HG02588 (cell line): Measurements from ENCODE around the gene RFNG.

Experiments used
- ATAC-seq: cut with Tn5 transposase; IDR thresholded peaks from one replicate; pipeline ENCODE4 v1.9.1; 2021; ENCODE audit warnings: mild to moderate bottlenecking, moderate library complexity; ENCODE audit not compliant: unreplicated experiment

Gene RFNG

DNA sequence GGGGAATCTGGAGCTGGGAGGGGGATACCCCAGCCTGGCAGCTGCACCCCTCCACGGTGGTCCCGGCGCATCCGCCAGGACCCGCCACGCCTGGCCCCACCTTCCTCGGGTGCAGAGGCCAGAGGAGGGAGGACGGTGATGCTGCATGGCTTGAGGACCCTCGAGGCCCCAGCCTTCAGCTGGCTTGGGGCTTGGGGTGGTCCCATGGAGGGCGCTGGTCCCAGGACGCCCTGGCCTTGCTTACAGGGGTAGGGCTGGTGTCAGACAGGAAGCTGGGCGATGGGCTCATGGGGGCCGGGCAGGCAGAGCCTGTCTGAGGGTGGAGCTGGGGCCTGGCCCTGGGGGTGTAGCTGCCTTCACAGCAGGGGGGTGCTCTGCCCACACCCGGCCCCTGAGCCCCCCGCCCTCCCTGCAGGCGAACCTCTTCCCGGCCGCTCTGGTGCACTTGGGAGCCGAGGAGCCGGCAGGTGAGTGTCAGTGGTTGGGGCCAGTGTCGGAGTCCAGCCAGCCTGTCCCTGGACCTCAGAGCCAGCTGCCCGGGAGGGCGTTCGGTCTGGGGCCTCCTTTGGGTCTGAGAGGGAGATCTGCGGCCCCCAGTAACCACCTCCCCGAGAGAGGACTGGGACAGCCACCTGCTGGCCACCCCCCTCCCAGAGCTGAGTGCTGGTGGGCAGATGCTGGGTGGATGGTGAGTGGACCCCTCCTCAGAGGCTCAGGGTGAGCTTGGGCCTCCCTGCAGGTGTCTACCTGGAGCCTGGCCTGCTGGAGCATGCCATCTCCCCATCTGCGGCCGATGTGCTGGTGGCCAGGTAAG lies 35.3 kb downstream of the RFNG start:
- ATAC-seq, result no peak

DNA sequence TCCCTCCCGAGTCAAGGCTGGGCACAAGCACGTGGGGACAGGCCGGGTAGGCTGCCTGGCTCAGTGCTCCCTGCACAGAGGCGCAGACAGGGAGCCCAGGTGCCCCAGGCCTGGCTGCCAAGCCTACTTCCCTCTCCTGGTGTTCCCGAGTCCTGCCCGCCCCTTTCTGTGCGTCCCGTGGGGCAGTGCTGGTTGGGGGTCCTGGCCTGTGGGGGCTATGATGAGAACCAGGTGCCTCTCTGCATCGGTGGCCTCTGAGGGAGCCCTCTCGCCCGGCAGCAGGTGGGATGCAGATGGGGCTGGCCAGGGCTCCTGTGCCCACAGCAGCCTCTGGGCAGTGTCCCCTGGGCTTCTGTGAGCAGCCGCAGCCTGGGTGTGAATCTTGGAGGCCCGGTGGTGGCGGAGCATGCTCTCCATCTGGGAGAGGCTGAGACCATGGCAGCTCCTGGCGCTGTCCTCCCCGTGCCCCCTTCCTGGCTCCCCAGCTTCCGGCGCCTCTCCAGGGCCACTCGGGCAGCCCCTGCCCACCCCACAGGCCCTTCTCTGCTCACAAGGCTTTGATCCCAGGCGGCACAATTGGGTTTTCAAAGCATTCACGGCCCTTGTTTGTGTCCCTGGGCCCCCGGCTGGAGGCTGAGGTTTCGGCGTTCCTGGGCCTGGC lies 36.2 kb downstream of the RFNG start:
- ATAC-seq, result no peak

DNA sequence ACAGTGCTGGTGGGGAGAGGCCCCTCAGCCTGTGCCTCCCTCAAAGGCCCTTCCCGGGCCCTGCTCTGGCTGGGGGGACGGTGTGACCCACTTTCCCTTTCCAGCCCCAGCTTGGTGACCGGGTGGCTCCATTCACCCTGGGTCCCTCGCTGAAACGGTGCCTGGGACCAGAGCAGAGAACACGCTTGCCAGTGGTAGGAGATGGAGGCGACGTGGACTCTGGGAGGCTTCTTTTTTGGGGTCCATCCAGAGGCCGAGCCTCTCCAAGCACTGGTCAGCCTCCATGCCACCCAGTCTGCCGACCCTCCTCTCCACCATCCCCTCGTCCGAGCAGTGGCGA lies 36.7 kb downstream of the RFNG start:
- no peak for ATAC-seq

DNA sequence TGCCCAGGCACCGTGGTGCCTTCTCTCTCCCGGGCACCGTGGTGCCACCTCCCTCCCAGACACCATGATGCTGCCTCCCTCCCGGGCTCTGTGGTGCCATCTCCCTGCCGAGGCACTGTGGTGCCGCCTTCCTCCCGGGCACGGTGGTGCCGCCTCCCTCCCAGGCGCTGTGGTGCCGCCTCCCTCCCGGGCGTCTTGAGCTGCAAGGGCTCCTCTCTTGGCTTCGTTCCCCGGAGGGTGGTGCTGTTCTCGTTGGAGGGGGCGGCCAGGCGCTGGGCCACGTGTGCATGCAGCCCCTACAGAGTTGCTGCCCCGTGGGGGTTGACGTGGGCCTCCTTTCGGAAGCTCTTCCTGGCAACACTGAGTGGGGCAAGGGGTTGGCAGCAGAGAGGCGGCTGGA lies 37.2 kb downstream of the RFNG start:
- ATAC-seq, result no peak

DNA sequence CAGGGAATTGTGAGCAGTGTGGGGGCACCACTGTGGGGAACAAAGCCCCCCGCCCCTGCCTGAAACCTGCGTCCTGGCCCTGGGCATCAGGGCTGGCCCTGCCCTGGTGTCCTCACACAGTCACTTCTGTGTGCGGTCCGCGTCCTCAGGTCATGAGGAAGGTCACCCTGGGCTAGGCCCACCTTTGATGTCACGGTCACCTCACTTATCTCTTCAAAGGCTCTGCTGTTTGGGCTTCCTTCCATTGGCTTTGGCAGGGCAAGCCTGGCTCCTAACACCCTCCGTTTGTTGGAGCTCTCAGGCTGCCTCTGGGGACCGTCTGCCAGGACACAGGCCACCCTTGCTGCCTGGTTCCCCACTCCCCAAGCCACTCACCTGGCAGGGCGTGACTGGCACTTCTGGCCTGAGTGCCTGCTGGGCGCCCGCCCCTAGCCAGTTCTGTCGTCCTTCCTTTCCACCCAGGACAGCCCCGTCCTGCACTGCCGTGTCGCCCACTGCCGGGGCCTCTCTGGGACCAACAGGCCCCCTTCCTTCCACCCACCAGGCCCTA lies 37.8 kb downstream of the RFNG start:
- no peak for ATAC-seq

DNA sequence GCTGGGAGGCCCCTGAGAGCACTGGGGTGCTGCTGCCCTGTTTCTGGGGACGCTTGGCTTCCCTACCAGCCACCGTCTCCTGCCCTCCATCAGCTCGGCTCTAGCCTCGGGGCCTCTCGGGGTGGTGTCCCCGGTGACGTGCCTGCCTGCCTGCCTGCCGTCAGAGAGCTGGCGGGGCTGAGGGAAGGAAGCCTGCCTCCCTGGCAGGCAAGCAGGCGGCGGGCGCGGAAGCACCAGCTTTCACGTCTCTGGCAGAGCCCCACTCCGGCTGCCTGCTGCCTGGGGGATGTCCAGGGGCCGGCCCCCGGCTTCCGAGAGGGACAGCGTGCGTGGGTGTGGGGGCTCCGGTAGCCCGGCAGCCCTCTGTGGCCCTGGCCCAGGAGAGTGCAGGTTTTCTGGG lies 38.3 kb downstream of the RFNG start:
- ATAC-seq, result no peak

DNA sequence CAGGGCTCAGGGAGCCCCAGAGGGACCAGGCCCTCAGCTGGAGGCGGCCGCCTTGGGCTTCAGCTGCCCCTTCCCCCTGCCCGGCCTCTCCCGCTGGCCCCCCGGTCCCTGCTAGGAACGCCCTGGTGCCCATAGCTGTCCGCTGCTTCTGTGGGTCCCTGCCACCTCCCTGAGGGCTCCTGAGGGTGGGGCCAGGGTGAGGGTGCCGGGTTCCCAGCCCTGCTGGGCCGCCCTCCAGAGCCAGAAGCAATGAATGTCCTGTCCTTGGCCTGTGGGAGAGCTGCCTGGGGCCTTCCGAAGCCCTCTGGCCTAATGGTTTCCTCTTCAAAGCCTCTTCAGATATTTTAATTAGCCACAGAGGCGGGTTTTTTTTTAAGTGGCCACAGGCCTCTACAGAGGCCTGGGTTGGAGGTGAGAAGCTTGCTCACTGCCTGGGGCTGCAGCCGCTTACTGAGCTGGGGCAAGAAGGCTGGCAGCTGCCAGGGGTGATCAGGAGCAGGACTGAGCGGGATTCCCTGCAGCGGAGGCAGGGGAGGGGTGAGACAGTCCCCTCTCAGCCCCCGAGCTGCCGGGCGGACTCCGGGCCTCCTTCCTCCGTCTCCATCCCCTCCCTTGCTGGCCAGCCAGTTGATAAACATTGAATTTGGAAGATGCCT lies 38.8 kb downstream of the RFNG start:
- no peak for ATAC-seq

DNA sequence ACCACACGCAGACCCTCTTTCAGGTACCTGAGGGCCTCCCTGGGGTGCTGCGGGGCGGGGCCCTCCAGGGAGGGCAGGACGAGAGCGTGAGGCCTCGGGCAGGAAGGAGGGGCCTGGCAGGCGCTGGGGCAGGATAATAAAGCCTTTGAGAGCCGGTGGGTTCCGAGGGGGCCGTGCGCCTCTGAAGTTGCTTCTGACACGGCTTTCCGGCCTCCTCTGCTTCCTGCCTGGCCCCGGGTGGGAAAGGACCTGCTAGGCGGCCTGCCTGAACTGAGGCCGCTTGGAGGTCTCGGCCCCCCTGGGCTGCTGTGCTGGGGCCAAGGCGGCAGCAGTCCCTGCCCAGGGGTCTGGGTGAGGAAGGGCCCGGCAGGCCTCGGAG lies 39.4 kb downstream of the RFNG start:
- no peak for ATAC-seq

DNA sequence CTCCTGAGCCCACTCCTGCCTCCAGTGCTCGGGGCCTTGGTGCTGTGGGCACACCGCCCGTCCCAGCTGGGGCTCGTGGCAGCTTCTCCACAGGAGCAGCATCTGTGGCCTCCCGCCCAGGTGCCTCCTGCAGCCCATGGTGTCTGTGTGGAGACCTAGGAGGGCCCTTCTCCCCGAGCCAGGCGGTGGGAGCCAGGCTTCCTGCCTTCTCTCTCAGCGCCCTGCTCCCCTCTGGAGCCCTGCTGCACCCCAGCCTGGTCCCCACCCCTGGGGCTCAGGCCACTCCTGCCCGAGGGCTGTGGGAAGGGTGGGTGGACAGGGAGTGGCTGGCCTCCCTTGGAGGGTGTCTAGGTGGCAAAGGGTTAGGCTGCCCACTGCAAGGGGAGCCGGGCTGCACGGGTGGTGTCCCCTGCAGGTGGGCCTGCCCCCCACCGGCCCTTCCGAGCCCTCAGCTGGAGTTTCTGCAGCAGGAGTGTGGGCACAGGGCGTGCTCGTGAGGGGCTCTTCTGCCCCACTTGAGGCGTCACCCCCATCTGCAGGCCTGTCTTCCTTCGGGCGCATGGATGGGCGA lies 39.9 kb downstream of the RFNG start:
- no peak for ATAC-seq

DNA sequence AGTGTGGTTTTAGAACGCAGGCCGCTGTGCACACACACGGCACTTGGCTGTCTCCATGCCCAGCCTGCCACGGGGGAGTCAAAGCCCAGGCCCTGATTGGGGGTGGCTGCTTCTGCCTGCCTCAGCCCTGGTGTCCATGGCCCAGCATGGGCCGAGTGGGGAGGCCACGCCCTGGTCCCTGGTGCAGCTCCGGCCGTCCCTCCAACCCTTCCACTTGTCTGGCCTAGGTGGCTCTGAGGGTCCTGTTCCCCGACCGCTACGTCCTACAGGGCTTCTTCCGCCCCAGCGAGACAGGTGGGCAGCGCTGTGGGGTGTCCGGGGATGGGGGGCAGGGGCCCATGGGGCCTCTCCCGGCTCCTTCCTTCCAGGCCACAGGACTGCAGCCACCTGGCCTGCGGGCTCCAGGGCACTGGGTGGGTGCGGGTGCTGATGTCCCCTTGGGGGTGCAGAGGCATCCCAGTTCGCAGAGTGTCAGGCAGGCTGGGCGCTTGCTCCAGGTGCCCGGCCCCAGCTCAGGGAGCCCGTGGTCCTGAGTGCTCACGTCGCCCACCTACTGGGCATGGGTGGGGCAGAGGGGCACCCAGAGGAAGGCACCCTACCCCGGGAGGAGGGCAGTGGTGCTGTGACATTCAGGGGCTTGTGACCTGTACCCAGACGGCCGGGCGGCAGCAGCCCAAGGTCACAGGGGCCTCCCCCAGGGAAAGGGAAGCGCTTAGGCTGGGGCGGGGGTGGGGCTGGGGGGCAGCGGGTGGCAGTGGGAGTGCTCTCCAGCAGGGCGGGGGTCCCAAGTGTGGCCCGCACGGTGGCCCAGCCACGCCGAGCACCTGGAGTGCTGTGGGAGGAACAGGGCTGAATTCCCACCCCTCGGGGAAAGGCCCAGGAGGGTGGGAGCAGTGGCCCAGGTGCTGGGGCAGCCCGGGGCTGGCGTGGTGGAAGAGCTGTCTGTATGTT lies 40.8 kb downstream of the RFNG start:
- no peak for ATAC-seq

DNA sequence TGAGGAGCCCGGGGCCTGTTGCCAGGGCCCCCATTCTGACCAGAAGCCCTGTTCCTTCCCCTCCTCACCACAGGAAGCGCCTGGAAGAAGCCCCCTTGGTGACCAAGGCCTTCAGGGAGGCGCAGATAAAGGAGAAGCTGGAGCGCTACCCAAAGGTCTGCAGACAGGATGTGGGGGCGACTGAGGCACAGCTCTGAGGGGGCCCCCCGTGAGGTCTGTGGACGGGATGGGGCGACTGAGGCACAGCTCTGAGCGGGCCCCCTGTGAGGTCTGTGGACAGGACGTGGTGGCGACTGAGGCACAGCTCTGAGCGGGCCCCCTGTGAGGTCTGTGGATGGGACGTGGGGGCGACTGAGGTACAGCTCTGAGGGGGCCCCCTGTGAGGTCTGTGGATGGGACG lies 42.2 kb downstream of the RFNG start:
- no peak for ATAC-seq

DNA sequence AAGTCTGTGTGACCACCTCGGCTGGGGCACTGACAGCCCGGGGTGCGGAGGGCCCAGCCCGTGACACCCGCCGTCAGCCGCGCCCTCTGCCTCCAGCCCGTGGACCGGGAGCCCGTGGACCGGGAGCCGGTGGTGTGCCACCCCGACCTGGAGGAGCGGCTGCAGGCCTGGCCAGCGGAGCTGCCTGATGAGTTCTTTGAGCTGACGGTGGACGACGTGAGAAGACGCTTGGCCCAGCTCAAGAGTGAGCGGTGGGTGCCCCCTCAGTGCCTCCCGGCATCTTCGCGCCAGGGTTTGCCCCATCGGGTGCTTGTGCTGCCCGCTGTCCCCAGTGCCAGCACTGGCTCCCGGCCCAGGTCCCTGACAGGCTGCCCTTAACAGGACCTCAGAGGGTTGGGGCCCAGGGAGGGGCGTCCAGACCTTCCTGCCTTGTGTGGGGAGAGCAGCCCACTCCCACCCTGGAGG lies 42.6 kb downstream of the RFNG start:
- ATAC-seq, result no peak

DNA sequence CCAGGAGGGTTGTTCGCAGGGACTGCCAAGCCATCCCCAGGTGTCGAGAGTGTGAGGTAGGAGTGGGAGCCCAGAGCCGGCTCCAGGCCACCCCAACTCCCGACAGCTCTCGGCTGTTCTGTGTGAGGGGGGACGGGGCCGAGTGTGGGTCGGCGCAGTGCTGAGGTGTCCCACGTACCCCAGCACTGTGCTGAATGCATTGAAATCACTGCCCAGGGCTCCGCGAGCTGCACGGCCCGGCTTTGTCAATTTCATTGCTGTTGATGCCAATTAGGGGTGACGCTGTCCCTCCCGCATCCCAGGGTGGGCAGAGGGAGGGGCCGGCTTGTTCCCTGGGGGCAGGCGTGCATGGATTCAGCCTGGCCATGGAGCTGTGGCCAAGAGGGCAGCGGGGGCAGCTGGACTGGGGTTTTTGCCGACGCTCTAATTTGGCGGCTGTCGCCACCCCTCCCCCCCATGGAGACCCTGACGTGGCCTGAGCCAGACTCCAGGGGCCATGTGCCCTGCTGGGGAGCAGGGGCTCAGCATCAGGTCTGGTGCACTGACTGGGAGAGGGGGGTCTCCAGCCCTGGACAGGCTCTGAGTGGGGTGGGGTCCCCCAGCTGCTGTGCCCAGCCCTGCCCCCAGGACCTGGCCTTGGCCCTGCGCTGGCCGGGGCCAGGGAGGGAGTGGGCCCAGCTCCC lies 43.2 kb downstream of the RFNG start:
- ATAC-seq, result no peak

DNA sequence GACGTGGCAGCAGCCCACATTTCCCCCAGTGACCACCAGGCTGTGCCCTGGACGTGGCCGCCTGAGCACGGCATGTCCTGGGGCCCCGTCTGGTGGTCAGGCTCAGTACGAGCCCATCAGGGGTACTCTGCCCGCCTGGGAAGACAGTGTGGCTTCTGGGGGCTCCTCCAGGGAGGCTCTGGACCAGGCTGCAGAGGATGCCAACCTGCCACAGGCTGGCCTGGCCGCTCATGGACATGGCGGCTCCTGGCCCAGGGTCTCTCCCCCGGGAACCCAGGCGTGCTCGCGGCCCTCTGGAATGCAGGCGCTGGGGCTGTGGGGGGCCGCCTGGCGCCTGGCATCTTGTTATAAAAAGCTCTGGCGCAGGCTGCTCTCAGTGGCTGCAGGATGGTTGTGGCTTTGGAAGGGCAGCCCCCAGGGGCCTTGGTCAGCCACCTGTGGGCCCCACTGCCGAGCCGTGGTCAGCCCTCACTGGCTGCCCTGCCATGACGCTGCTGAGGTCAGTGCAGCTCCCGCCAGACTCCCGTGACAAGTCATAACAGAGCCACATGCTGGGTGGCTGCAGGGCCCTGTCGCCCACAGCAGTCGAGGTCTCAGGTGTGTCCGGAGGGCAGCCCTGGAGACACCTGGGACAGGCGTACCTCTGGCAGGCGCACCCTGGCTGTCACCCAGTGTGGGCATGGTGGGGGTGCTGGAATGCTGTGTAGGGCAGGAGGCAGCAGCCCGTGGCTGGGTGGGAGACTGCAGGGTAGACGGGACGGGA lies 43.9 kb downstream of the RFNG start:
- ATAC-seq, result no peak

DNA sequence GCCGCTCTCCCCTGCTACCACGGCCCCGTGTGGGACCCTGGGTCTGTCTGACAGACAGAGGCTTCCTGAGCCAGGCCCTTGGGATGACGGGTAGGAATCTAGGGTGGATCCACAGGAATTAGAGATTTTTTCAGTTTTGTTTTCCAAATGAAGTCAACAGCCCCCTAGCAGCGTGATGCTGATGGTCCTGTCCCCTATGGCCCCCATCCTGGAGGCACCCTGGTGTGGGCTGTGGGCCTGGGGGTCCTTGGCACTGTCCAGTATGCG lies 44.5 kb downstream of the RFNG start:
- ATAC-seq, result no peak

DNA sequence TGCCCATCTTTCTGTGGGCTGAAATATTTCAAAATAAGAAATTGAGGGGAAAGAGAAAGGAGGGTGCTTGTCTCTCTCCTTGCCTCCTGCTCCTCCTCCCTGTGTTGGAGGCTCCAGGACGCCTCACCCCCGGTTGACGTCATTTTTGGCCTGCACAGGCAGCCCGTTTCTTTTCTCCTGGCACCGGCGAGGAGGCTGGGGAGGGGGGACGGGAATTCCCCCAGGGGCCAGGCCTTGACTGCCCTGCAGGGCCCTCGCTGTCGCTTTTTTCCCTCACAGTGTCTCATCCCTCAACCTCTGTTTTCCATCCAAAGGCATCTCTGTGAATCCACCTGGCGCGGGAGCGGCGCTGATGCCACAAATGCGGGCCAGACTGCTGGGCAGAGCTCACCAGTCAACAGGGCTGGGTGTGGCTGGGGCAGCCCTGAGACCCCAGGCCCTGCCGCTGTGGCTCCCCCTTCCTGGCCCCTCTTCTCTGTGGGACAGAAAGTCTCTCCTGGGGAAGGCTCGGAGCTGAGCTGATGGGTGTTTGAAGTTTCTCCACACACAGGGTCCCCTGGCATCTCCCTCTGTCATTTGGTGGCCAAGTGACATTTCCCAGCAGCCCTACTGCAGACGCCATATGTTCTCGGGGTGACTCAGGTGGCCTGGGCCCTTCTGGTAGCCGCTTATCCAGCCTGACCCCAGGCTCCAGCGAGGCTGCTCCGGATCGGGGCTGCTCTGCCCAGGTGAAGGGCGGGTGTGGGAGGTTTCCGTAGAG lies 45.0 kb downstream of the RFNG start:
- ATAC-seq, result no peak

DNA sequence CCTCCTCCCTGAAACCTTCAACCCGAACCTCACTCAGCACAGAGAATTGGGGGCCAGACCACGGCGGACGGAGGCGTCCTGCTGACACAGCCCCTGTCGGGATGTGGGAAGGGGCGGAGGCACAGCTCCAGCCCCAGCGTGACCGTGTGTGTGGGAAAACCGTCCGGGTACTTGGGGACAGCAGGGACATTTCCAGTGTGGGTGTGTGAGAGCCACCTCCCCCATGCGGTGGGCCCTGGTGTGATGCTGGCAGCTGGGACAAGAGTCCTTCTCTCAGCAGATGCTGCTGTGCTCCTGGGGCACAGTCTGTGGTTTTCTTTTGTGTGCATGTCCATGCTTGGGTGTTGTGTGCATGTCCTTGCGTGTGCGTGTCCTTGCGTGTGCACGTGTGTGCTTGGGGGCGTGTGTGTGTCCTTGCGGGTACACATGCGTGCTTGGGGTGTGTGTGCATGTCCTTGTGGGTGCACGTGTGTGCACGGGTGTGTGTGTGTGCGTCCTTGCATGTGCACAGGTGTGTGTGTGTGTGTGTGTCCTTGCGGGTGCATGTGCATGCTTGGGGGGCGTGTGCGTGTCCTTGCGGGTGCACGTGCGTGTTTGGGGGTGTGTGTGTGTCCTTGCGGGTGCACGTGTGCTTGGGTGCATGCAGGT lies 45.8 kb downstream of the RFNG start:
- no peak for ATAC-seq
